Hepatocyte (in vitro differentiated cells): ENCODE data around the gene FGFR4. TPM values are rescaled to one million over a fixed set of nuclear protein-coding genes. Genes with fewer than 3 reads are reported as not detected.

Source experiments
- DNase-seq: peaks from one replicate; pipeline ENCODE4 v3.0.0-alpha.2; 2016; ENCODE audit warnings: low spot score
- H2AFZ ChIP-seq: fragments of 200-600 bp; sonication (generic); 2 replicates; pipeline ENCODE4 v1.6.0; 2016; ENCODE audit warnings: antibody characterized with exemption, mild to moderate bottlenecking
- H3K27ac ChIP-seq: fragments of 200-600 bp; sonication (generic); 2 replicates; pipeline ENCODE4 v1.5.1; 2016; ENCODE audit warnings: mild to moderate bottlenecking
- H3K27me3 ChIP-seq: fragments of 200-600 bp; sonication (generic); 2 replicates; pipeline ENCODE4 v1.6.1; 2016
- H3K36me3 ChIP-seq: fragments of 200-600 bp; sonication (generic); replicated peaks from 2 replicates; pipeline ENCODE4 v1.5.1; 2016; ENCODE audit warnings: low read depth; ENCODE audit not compliant: insufficient read depth
- H3K4me1 ChIP-seq: fragments of 200-600 bp; sonication (generic); 2 replicates; pipeline ENCODE4 v1.5.1; 2016; ENCODE audit warnings: mild to moderate bottlenecking, moderate library complexity; ENCODE audit not compliant: insufficient read depth
- H3K4me2 ChIP-seq: fragments of 200-600 bp; sonication (generic); 2 replicates; pipeline ENCODE4 v1.6.0; 2016
- H3K4me3 ChIP-seq: fragments of 200-600 bp; sonication (generic); 2 replicates; pipeline ENCODE4 v1.5.1; 2016; ENCODE audit warnings: mild to moderate bottlenecking
- H3K79me2 ChIP-seq: fragments of 200-600 bp; sonication (generic); 2 replicates; pipeline ENCODE4 v1.6.0; 2017; ENCODE audit warnings: mild to moderate bottlenecking
- H3K9me2 ChIP-seq: fragments of 200-600 bp; sonication (generic); replicated peaks from 2 replicates; pipeline ENCODE4 v1.6.0; 2017; ENCODE audit warnings: mild to moderate bottlenecking; ENCODE audit not compliant: insufficient read depth
- H3K9me3 ChIP-seq: fragments of 200-600 bp; sonication (generic); 2 replicates; pipeline ENCODE4 v1.5.1; 2016; ENCODE audit warnings: low read depth, mild to moderate bottlenecking
- H4K20me1 ChIP-seq: fragments of 200-600 bp; sonication (generic); 2 replicates; pipeline ENCODE4 v1.6.0; 2016; ENCODE audit warnings: mild to moderate bottlenecking; ENCODE audit not compliant: insufficient read depth, poor library complexity, severe bottlenecking
- EZH2 ChIP-seq: fragments of 200-600 bp; sonication (generic); IDR thresholded peaks from 2 replicates; pipeline ENCODE4 v1.6.1; 2016; ENCODE audit warnings: antibody characterized with exemption, mild to moderate bottlenecking, borderline replicate concordance
- EZH2phosphoT487 ChIP-seq: fragments of 200-600 bp; sonication (generic); IDR thresholded peaks from one replicate; pipeline ENCODE4 v1.6.1; 2018; ENCODE audit warnings: antibody characterized with exemption, mild to moderate bottlenecking, low read depth, moderate library complexity; ENCODE audit not compliant: unreplicated experiment, severe bottlenecking
- WGBS: methylation state at CpG from one replicate; pipeline ENCODE4 v1.1.6; 2016; ENCODE audit warnings: low lambda C conversion rate; ENCODE audit errors: missing lambda C conversion rate; 5-methylcytosine and 5-hydroxymethylcytosine counted together
- polyA plus RNA-seq: library from polyadenylated mRNA; unstranded; fragments of >200 nt; fragmentation: Nextera tagmentation; extraction: Ambion mirVana; gene quantifications from 2 replicates; pipeline ENCODE4 v1.2.1, GENCODE V29; 2016
- total RNA-seq: library from RNA; depleted of rRNA; stranded (reverse); fragments of >200 nt; gene quantifications from 2 replicates; pipeline ENCODE4 v1.2.3, GENCODE V29; 2014
- TF ChIP-seq, protein P1 (sequence below): fragments of 200-600 bp; sonication (generic); IDR thresholded peaks from 2 replicates; pipeline ENCODE4 v1.5.1; 2016; ENCODE audit warnings: antibody characterized with exemption, mild to moderate bottlenecking; ENCODE audit not compliant: poor library complexity

The FGFR4 gene
- total and polyA plus RNA-seq, 2 experiments from 2014 or later, result 94.3 to 121 TPM

DNA sequence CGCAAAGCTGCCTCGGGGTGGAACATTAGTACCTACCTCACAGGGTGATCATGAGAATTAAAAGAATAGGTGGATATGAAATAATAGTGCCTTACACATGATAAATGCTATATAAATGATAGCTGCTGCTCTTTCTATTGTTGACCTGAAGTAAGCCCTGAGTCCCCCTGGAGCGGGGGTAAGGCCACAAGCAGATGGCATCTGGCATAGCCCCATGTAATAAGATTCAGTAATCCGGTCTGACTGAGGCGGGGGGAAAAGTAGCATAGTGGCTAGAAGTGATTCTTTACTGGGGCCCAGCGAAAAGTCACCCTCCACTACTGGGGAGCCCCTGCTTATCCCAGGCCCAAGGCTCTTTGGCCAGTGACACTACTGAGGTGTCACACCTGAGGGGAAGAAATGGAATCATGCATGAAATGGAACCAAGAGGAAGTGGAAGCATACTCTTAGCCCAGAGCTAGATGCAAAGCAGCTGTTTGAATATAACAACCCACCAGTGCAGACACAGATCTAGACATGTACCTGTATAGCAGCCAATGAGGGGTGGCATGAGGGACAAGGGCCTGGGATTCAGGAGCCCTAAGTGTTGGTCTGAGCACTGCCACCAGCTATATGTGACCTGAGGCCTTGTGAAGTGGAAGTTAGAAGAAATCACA lies 16.1 kb upstream of the FGFR4 start:
- Histone ChIP-seq H3K4me2 (no peak overlapping the region), H2AFZ (no peak overlapping the region), H3K4me3 (no peak overlapping the region), H3K4me1 (peaks cover 6% of the 10 kb centered on the region), H3K36me3 (no peaks in the 10 kb centered on the region), H3K79me2 (no peaks in the 10 kb centered on the region), H3K9me3 (no peaks in the 10 kb centered on the region), H4K20me1 (no peaks in the 10 kb centered on the region), H3K27ac (no peak overlapping the region), H3K9me2 (no peaks in the 10 kb centered on the region), H3K27me3 (no peaks in the 10 kb centered on the region)
- DNase-seq, result no peak
- TF ChIP-seq EZH2phosphoT487 (no peak), EZH2 (no peak)
- TF ChIP-seq, protein P1, sequence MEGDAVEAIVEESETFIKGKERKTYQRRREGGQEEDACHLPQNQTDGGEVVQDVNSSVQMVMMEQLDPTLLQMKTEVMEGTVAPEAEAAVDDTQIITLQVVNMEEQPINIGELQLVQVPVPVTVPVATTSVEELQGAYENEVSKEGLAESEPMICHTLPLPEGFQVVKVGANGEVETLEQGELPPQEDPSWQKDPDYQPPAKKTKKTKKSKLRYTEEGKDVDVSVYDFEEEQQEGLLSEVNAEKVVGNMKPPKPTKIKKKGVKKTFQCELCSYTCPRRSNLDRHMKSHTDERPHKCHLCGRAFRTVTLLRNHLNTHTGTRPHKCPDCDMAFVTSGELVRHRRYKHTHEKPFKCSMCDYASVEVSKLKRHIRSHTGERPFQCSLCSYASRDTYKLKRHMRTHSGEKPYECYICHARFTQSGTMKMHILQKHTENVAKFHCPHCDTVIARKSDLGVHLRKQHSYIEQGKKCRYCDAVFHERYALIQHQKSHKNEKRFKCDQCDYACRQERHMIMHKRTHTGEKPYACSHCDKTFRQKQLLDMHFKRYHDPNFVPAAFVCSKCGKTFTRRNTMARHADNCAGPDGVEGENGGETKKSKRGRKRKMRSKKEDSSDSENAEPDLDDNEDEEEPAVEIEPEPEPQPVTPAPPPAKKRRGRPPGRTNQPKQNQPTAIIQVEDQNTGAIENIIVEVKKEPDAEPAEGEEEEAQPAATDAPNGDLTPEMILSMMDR, result no peak
- 95% methylated on average over 6 of the region's 6 CpGs for WGBS

DNA sequence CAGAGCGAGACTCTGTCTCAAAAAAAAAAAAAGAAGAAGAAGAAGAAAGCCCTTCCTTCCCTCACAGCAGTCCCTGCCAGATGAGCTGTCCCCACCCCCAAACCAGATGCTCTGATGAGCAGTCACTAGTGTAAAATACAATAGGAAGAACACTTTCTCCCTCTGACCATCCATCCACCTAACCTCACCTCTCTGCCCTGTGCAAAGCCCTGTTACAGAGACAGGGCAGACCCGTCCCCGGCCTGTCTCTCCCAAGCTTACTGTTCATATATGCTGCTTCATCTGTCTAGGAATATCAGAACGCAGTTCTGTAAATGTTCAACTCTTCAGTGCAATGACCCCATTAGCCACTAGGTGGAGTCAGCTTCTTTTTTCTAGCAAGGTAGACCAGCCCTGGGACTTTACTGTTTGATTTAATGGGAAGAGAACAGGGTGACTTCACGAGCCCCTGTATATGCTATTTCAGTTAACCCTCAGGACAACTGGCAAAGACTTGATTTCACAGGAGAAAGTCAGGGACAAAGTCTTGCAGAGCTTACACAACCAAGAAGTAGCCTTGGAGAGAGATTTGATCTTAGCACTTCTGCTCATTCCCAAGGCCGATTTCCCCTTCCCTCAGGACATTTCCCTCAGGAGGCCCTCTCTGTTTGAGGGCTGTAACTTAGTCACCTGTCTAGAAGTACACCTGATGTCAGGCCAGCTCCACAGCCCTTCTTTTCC lies 14.9 kb upstream of the FGFR4 start:
- H3K9me2 ChIP-seq, result no peaks in the 10 kb centered on the region
- WGBS, result 25% methylated on average over 6 of the region's 6 CpGs
- H3K79me2 ChIP-seq, result no peaks in the 10 kb centered on the region
- H3K27me3 ChIP-seq, result no peaks in the 10 kb centered on the region
- peak overlapping the region; percentile 43 for H3K4me2 ChIP-seq
- DNase-seq, result peak; percentile 92
- no peaks in the 10 kb centered on the region for H3K36me3 ChIP-seq
- no peak overlapping the region for H2AFZ ChIP-seq
- peaks cover 4% of the 10 kb centered on the region for H3K4me1 ChIP-seq
- no peak for TF ChIP-seq EZH2
- TF ChIP-seq, protein P1, result peak; percentile 92
- no peaks in the 10 kb centered on the region for H4K20me1 ChIP-seq
- H3K27ac ChIP-seq, result peak overlapping the region; percentile 82
- H3K9me3 ChIP-seq, result no peaks in the 10 kb centered on the region
- no peak overlapping the region for H3K4me3 ChIP-seq

DNA sequence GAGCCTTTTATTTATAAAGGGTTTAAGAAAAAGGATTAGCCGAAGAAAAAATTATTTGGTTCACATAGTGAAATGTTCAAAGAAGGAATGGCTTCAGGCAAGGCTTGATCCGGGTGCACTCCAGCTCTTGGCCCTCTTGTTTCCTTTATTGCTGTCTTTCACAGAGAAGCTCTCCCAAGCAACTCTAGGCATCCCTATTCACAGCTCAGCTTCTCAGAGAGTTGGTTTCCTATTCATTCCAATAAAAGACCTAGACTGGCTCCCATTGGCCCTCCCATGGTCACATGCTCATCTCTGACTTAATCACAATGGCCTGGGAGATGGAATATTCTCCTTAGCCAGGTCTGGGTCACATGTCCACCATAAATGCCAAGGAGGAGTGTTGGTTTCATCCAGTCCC lies 9.4 kb upstream of the FGFR4 start:
- no peaks in the 10 kb centered on the region for H3K9me3 ChIP-seq
- H3K79me2 ChIP-seq, result no peaks in the 10 kb centered on the region
- H2AFZ ChIP-seq, result no peak overlapping the region
- TF ChIP-seq EZH2phosphoT487, result no peak
- no peak for TF ChIP-seq EZH2
- TF ChIP-seq, protein P1, result no peak
- H3K27me3 ChIP-seq, result no peaks in the 10 kb centered on the region
- H3K4me1 ChIP-seq, result peaks cover 4% of the 10 kb centered on the region
- no peak overlapping the region for H3K4me3 ChIP-seq
- DNase-seq, result no peak
- H3K9me2 ChIP-seq, result no peaks in the 10 kb centered on the region
- WGBS, result 100% methylated on average over 2 of the region's 2 CpGs
- no peaks in the 10 kb centered on the region for H4K20me1 ChIP-seq
- H3K36me3 ChIP-seq, result no peaks in the 10 kb centered on the region
- no peak overlapping the region for H3K27ac ChIP-seq
- H3K4me2 ChIP-seq, result no peak overlapping the region
